ENCODE data around the gene ZNHIT6.

DNA sequence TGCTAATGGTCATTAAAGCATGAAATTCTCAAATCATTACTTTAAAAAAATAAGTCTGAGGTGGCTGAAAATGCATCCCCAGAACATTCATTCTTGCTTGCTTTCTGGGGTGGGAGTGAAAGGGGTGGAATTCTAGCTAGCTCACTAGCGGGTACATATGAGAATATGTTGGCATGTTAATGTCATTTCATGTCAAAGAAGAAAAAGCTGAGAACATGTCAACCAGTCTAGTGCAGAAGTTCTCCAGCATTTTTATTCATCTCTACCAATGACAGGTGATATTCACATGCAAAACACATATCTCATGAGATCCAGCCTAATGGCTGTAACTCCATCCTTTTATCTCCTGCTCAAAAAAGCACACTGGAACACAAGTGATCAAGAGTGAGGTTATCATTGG lies 49.1 kb downstream of the ZNHIT6 start:
- TF ChIP-seq, protein P1, sequence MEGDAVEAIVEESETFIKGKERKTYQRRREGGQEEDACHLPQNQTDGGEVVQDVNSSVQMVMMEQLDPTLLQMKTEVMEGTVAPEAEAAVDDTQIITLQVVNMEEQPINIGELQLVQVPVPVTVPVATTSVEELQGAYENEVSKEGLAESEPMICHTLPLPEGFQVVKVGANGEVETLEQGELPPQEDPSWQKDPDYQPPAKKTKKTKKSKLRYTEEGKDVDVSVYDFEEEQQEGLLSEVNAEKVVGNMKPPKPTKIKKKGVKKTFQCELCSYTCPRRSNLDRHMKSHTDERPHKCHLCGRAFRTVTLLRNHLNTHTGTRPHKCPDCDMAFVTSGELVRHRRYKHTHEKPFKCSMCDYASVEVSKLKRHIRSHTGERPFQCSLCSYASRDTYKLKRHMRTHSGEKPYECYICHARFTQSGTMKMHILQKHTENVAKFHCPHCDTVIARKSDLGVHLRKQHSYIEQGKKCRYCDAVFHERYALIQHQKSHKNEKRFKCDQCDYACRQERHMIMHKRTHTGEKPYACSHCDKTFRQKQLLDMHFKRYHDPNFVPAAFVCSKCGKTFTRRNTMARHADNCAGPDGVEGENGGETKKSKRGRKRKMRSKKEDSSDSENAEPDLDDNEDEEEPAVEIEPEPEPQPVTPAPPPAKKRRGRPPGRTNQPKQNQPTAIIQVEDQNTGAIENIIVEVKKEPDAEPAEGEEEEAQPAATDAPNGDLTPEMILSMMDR (IDR thresholded peaks at IDR 0.05) = no peak
- no peak for TF ChIP-seq POLR2A (IDR thresholded peaks at IDR 0.05)
